ENCODE measurements around the gene CTNNA2. TPM values are rescaled to one million over a fixed set of nuclear protein-coding genes. Genes with fewer than 3 reads are reported as not detected.

Gene CTNNA2
- total RNA-seq, 1 donor from 2014 or later, result 2.9 TPM

DNA sequence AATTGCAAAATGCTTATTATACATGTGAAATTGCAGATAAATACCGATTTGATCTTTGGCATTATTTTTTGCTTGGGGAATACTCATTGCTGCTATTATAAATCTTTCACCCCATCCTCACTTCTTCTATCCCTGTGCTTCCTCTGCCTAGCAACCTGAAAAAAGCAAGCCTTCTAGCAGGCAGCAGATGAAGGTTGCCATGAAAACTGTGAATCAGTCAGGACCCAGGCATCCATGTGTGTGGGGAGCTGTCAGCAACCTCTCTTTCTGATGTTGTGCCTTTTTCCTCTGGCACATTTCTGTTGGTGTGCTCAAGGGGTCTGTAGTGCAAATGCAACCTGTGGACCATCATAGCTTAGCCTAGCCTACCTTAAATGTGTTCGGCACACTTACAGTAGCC lies 427.5 kb downstream of the CTNNA2 start:
- TF ChIP-seq, protein P1, sequence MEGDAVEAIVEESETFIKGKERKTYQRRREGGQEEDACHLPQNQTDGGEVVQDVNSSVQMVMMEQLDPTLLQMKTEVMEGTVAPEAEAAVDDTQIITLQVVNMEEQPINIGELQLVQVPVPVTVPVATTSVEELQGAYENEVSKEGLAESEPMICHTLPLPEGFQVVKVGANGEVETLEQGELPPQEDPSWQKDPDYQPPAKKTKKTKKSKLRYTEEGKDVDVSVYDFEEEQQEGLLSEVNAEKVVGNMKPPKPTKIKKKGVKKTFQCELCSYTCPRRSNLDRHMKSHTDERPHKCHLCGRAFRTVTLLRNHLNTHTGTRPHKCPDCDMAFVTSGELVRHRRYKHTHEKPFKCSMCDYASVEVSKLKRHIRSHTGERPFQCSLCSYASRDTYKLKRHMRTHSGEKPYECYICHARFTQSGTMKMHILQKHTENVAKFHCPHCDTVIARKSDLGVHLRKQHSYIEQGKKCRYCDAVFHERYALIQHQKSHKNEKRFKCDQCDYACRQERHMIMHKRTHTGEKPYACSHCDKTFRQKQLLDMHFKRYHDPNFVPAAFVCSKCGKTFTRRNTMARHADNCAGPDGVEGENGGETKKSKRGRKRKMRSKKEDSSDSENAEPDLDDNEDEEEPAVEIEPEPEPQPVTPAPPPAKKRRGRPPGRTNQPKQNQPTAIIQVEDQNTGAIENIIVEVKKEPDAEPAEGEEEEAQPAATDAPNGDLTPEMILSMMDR (conservative IDR thresholded peaks at IDR 0.05), result no peak
- H3K9me3 Mint-ChIP-seq, result no peaks in the 10 kb centered on the region

DNA sequence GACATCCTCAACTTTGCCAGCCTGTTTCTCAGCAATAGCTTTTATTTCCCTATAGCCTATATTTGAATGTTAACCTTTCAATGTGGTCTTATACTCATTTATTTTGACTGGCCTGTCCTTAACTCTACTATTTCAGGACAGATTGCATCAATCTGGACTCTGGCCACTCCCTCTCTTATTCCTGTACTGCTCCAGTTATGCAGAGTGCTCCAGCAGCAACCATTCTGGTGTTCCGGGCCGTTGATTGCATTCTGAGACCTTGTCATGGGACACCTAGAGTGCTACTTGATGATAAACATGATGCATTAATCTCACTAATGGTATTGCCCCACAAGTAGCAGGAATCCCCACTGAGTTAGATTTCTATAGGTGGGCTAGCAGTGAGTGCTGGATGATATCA lies 428.3 kb downstream of the CTNNA2 start:
- H3K4me3 Mint-ChIP-seq, result no peak overlapping the region
- peaks cover 4% of the 10 kb centered on the region for H3K4me1 Mint-ChIP-seq
- no peaks in the 10 kb centered on the region for H3K27me3 Mint-ChIP-seq (ENCODE audit: low read depth)
- no peak for DNase-seq (ENCODE audit: low read depth, low spot score)
- TF ChIP-seq, protein P1 (conservative IDR thresholded peaks at IDR 0.05), result no peak
- no peak overlapping the region for H3K27ac Mint-ChIP-seq (ENCODE audit: unreplicated experiment)
- H3K36me3 Mint-ChIP-seq (ENCODE audit: low read depth), result no peaks in the 10 kb centered on the region
- H3K9me3 Mint-ChIP-seq, result no peaks in the 10 kb centered on the region

More for the DNA sequence above, 427.5 kb downstream of the CTNNA2 start:
- Mint-ChIP-seq H3K27me3 (ENCODE audit: low read depth) (no peaks in the 10 kb centered on the region), H3K36me3 (ENCODE audit: low read depth) (no peaks in the 10 kb centered on the region), H3K27ac (ENCODE audit: unreplicated experiment) (no peak overlapping the region), H3K4me3 (no peak overlapping the region), H3K4me1 (peaks cover 12% of the 10 kb centered on the region)
- DNase-seq (ENCODE audit: low read depth, low spot score), result no peak

DNA sequence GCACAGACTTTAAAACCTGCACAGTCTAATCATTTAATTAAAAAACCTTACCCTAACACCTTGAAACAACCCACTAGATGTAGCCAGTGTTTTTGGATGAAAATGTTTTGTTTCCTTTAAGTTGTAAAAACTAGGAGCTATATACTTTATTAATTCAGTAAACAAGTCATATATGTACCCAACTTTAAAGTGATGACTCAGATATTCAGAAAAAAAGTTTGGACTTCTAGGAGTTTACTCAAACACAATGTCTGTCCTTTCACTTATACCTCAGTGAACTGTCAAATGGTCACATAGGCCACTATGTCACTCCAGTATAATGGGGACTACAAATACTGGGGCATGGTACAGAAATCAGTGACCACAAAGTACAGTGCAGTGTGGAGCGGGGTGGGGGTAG lies 431.4 kb downstream of the CTNNA2 start:
- H3K9me3 Mint-ChIP-seq, result peaks cover 3% of the 10 kb centered on the region
- TF ChIP-seq, protein P1 (conservative IDR thresholded peaks at IDR 0.05), result no peak

DNA sequence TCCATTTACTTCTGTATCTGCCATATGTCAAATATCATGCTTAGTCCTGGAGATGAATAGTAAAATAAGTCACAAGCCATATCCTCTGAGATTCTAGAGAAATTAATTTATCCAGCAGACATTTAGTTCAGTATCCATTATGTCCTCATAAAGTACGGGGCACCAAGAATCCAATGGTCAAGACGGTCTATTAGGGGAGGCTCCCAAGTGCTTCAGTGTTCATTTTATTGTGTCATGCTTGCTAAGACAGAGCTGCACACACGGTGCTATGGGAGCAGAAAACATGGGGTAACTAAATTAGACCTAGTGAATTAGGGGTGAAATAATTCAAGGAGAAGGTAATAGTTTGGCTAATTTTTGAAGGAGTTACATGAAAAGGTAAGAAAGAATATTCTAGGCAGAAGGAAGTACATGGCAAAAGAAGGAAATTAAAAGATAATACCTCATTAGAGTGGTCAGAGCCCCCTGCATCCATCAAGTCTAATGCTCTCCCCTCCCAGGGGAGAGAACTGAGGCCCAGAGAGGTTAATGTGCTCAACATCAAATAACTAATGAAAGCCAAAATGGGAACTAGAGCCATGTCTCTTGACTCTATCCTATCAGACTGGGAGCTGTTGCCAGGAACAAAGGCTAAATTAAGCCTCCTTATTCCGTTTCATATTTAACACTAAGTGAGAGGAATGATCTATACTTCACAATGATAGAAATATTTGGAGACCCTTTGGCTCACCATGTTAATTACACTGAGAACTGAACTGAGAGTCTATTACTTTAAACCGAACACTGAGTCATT lies 433.0 kb downstream of the CTNNA2 start:
- peaks cover 3% of the 10 kb centered on the region for H3K9me3 Mint-ChIP-seq
- H3K4me1 Mint-ChIP-seq, result no peaks in the 10 kb centered on the region
- no peaks in the 10 kb centered on the region for H3K36me3 Mint-ChIP-seq (ENCODE audit: low read depth)
- TF ChIP-seq, protein P1 (conservative IDR thresholded peaks at IDR 0.05), result no peak
- H3K4me3 Mint-ChIP-seq, result no peak overlapping the region
- H3K27ac Mint-ChIP-seq (ENCODE audit: unreplicated experiment), result no peak overlapping the region
- DNase-seq (ENCODE audit: low read depth, low spot score), result no peak
- H3K27me3 Mint-ChIP-seq (ENCODE audit: low read depth), result no peaks in the 10 kb centered on the region

More for the DNA sequence above, 431.4 kb downstream of the CTNNA2 start:
- Mint-ChIP-seq H3K4me1 (no peaks in the 10 kb centered on the region), H3K4me3 (no peak overlapping the region), H3K36me3 (ENCODE audit: low read depth) (no peaks in the 10 kb centered on the region), H3K27ac (ENCODE audit: unreplicated experiment) (no peak overlapping the region), H3K27me3 (ENCODE audit: low read depth) (no peaks in the 10 kb centered on the region)
- no peak for DNase-seq (ENCODE audit: low read depth, low spot score)

DNA sequence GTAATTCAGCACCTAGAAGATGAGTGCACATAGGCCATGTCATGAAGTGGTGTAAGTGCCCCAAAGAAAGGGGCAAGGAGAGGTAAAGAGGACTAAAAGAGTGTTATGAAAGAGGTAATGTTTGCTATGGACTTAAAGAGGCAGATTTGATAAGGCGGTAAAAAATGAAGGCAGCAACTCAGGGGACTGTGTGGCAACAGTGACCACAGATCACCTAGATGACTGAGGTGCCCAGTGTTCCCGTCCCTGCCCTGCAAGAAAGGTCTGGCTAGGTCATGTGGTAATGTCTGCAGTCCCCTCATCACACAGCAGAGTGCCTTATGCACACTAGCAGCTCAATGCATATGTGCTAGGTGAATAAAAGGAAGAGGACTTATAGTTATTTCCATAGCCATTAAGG lies 434.9 kb downstream of the CTNNA2 start:
- TF ChIP-seq, protein P1 (conservative IDR thresholded peaks at IDR 0.05), result no peak
- no peaks in the 10 kb centered on the region for H3K27me3 Mint-ChIP-seq (ENCODE audit: low read depth)
- H3K27ac Mint-ChIP-seq (ENCODE audit: unreplicated experiment), result no peak overlapping the region
- H3K4me3 Mint-ChIP-seq, result no peak overlapping the region
- H3K36me3 Mint-ChIP-seq (ENCODE audit: low read depth), result no peaks in the 10 kb centered on the region
- H3K4me1 Mint-ChIP-seq, result no peaks in the 10 kb centered on the region
- DNase-seq (ENCODE audit: low read depth, low spot score), result no peak
- peaks cover 3% of the 10 kb centered on the region for H3K9me3 Mint-ChIP-seq
